HepG2 (cell line): ENCODE data around the gene PPM1M. TPM values are rescaled to one million over a fixed set of nuclear protein-coding genes. Genes with fewer than 3 reads are reported as not detected.
"Not testable (repeated sequence)": the region's sequence is repeated elsewhere in the genome, so short reads cannot be mapped to it uniquely, and the experiment has no call there.

Source experiments
- ATAC-seq: fragments of 200-7000 bp; cut with Tn5 transposase; 3 replicates; pipeline ENCODE4 v1.9.1; 2020; ENCODE audit warnings: mild to moderate bottlenecking, moderate library complexity
- BruUV-seq: library from RNA; stranded (reverse); fragments of 400-500 nt; replicated peaks from 2 replicates; lab custom pipeline; 2021; lab: Mats Ljungman, UMichigan
- CTCF ChIA-PET: fragments of 300-600 bp; formaldehyde crosslinking; extraction: SDS; loops from one replicate; lab custom pipeline; 2021; ENCODE audit warnings: low total read pairs, inconsistent platforms, low intra/inter-chr PET ratio; lab: Yijun Ruan, JAX
- POLR2A ChIA-PET: fragments of 350-600 bp; sonication (Branson Sonifier 250); formaldehyde crosslinking; loops from one replicate; lab custom pipeline; 2020; ENCODE audit warnings: antibody characterized with exemption, inconsistent platforms; lab: Yijun Ruan, JAX
- DNase-seq: peaks from one replicate; pipeline ENCODE4 v3.0.0-alpha.2; 2015; ENCODE audit warnings: low spot score
- FAIRE-seq: peaks from 3 replicates; lab custom pipeline; 2011; peaks lifted over from hg19 to GRCh38; lab: Jason Lieb, UNC
- H2AFZ ChIP-seq: one replicate; pipeline ENCODE4 v1.6.1; 2011; ENCODE audit warnings: low read length, inconsistent platforms
- H3K27ac ChIP-seq: fragments of 300-600 bp; 3 replicates; pipeline ENCODE4 v1.8.0; 2011; ENCODE audit warnings: mixed run types, mild to moderate bottlenecking, mixed read lengths, low read length, inconsistent platforms; ENCODE audit not compliant: insufficient read depth; ENCODE audit errors: extremely low read length
- H3K27me3 ChIP-seq, 2 experiments: fragments of 200-600 bp in 1 of 2; 2 replicates in 1 of 2; 3 replicates in 1 of 2; pipeline versions ENCODE4 v1.6.0 to v1.8.0; 2011; ENCODE audit warnings: low read length in 2 of 2, mild to moderate bottlenecking in 2 of 2, moderate library complexity in 2 of 2, inconsistent platforms in 1 of 2; ENCODE audit not compliant: insufficient read depth in 2 of 2, control insufficient read depth in 1 of 2
- H3K36me3 ChIP-seq, 2 experiments: fragments of 200-600 bp in 1 of 2; replicated peaks in 1 of 2; 2 replicates in 1 of 2; 3 replicates in 1 of 2; pipeline versions ENCODE4 v1.5.1 to v1.8.0; 2011; ENCODE audit warnings: low read length in 2 of 2, inconsistent platforms in 1 of 2; ENCODE audit not compliant: insufficient read depth in 2 of 2, control insufficient read depth in 1 of 2
- H3K4me1 ChIP-seq: 2 replicates; pipeline ENCODE4 v1.5.1; 2012; ENCODE audit warnings: low read length, inconsistent platforms; ENCODE audit not compliant: insufficient read depth
- H3K4me2 ChIP-seq: 2 replicates; pipeline ENCODE4 v1.6.0; 2011; ENCODE audit warnings: low read depth, low read length, inconsistent platforms
- H3K4me3 ChIP-seq, 3 experiments: fragments of 200-600 bp in 1 of 3; sonication (generic), shearing (Covaris generic) in 1 of 3; replicated peaks in 1 of 3; 2 replicates each; pipeline ENCODE4 v1.5.1; 2011 to 2016; ENCODE audit warnings: low read length in 3 of 3, inconsistent platforms in 2 of 3, low read depth in 2 of 3, mild to moderate bottlenecking in 2 of 3, control low read depth in 1 of 3, mixed read lengths in 1 of 3; ENCODE audit not compliant: insufficient read depth in 1 of 3
- H3K79me2 ChIP-seq: one replicate; pipeline ENCODE4 v1.6.1; 2011; ENCODE audit warnings: low read length, inconsistent platforms; ENCODE audit not compliant: insufficient read depth
- H3K9ac ChIP-seq: 2 replicates; pipeline ENCODE4 v1.6.0; 2011; ENCODE audit warnings: mild to moderate bottlenecking, low read depth, low read length, inconsistent platforms; ENCODE audit not compliant: insufficient read depth
- H3K9me3 ChIP-seq: 2 replicates; pipeline ENCODE4 v1.5.1; 2012; ENCODE audit warnings: mild to moderate bottlenecking, low read length
- H4K20me1 ChIP-seq: 2 replicates; pipeline ENCODE4 v1.6.0; 2011; ENCODE audit warnings: inconsistent platforms, mild to moderate bottlenecking, low read length, moderate library complexity; ENCODE audit not compliant: insufficient read depth
- ZBTB38 ChIP-seq: sonication (generic); formaldehyde crosslinking; IDR thresholded peaks from 2 replicates; pipeline ENCODE4 v1.5.1; 2020; ENCODE audit warnings: mild to moderate bottlenecking, missing genetic modification reagents
- ZMYM2 ChIP-seq: sonication (generic); formaldehyde crosslinking; IDR thresholded peaks from 2 replicates; pipeline ENCODE4 v1.8.0; 2022; ENCODE audit warnings: mild to moderate bottlenecking, missing genetic modification reagents
- ZNF136 ChIP-seq: sonication (generic); formaldehyde crosslinking; IDR thresholded peaks from 2 replicates; pipeline ENCODE4 v1.8.1; 2022; ENCODE audit warnings: low read depth, mild to moderate bottlenecking, moderate library complexity, missing genetic modification reagents
- ZNF75D ChIP-seq: sonication (generic); formaldehyde crosslinking; IDR thresholded peaks from 2 replicates; pipeline ENCODE4 v1.8.1; 2023; ENCODE audit warnings: missing genetic modification reagents, mild to moderate bottlenecking, borderline replicate concordance
- WGBS: methylation state at CpG from one replicate; pipeline ENCODE4 v1.1.6; 2017; ENCODE audit warnings: low lambda C conversion rate; 5-methylcytosine and 5-hydroxymethylcytosine counted together
- in situ Hi-C: cut with HindIII; loops from 2 replicates; pipeline ENCODE4 v1.10.0; 2017; ENCODE audit warnings: low pct_unique_long_range_greater_than_20kb; ENCODE audit not compliant: extremely low pct_ligation_motif_present
- intact Hi-C: fragments of 100-400 bp; cut with micrococcal nuclease; formaldehyde crosslinking; loops from one replicate; pipeline ENCODE4 v1.10.0; 2022; ENCODE audit not compliant: unreplicated experiment
- polyA plus RNA-seq, 8 experiments: library from polyadenylated mRNA; depleted of rRNA in 3 of 8; stranded (reverse) in 7 of 8; unstranded in 1 of 8; fragments of >200 nt; fragmentation: Illumina TruSeq in 4 of 8; extraction: Trizol in 4 of 8; gene quantifications; 2 replicates each; pipeline versions ENCODE4 v1.2.1 to v1.2.3, GENCODE V29; 2011 to 2016; ENCODE audit warnings: low read depth in 4 of 8, missing spikeins in 1 of 8, mixed read lengths in 1 of 8; ENCODE audit not compliant: insufficient read depth in 1 of 8
- total RNA-seq, 5 experiments: library from RNA; depleted of rRNA; stranded (reverse); fragments of >200 nt; fragmentation: Illumina TruSeq; extraction: Trizol; gene quantifications; 2 replicates each; pipeline ENCODE4 v1.2.3, GENCODE V29; 2016; ENCODE audit warnings: low read depth in 1 of 5
- TF ChIP-seq, protein P1 (sequence below): sonication (generic); formaldehyde crosslinking; conservative IDR thresholded peaks from 2 replicates; pipeline ENCODE4 v1.5.0; 2020; ENCODE audit warnings: missing genetic modification reagents
- TF ChIP-seq, protein P2 (sequence below): conservative IDR thresholded peaks from 2 replicates; pipeline ENCODE4 v1.6.1; 2018; ENCODE audit warnings: missing genetic modification reagents
- TF ChIP-seq, protein P3 (sequence below): sonication (generic); formaldehyde crosslinking; IDR thresholded peaks from 2 replicates; pipeline ENCODE4 v1.4.0; 2020; ENCODE audit warnings: missing genetic modification reagents

PPM1M gene
- total and polyA plus RNA-seq, 2 of the 13 experiments (the other 11 are each of a cell fraction or from before 2014, with no cell fraction given) = 2.5 to 5.9 TPM

- H3K27ac ChIP-seq, DNase-seq: not testable (repeated sequence)
Observed at GRCh38 chr3:52274781-52275180, 29.2 kb downstream of the PPM1M start.

DNA sequence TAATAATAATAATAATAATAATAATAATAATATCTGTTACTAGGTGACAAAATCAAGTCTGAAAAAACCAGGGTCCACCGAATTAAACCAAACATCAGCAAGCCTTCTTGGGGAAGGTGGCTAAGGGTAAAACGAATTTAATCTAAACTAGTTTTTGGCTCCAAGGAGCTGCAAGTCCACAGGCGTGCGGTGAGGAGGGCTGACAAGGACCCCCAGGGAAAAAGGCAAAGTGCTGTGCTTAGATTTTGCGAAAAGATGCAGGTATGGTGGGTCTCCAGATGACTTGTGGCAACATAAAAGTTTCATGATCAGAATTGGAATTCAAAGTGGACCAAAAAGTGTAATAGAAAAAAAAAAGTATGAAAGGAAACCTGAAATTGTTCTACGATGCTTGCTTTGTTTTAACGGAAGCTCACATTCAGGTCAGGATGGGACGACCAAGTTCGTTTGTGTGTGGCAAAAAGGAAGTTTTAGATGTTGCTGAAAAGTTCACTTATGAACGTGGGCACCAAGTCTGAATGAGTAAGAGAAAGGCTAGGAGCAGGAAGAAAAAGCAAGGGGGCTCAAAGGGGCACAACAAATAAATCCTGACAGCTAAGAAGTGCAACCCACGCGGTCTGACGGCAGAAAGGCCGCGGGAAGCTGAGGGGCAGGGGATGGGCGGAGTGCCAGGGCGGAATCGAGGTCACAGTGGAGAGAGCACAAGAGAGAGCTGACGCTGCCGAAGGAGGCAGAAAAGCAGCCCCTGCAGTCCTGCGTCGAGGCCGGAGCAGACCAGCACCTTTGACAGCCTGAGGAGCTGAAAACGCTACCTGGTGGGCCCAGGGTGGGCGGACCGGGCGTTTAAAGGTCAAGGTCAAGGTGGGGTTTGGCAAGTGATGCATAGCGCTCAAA, 31.8 kb downstream of the PPM1M start:
- ChIA-PET POLR2A (interaction anchor here (0.8 to 5.3 kb wide), 11 partner anchors 12 to 123 kb away, joined by 3 to 165 read pairs (median 11); partner anchors contain the start of genes GLYCTK, POC1A and TWF2), CTCF (no interaction called here)
- H3K9ac ChIP-seq = peak overlapping the region; percentile 99
- H3K4me2 ChIP-seq = peak overlapping the region; percentile 92
- peaks cover 72% of the 10 kb centered on the region for H3K4me1 ChIP-seq
- H4K20me1 ChIP-seq = peaks cover 51% of the 10 kb centered on the region
- H2AFZ ChIP-seq = no peak overlapping the region
- in situ Hi-C loops (no loop called here), intact Hi-C loops (no loop called here)
- ATAC-seq (peak; percentile 66), DNase-seq (peak; percentile 55), FAIRE-seq (peak; percentile 54)
- peaks cover 60% of the 10 kb centered on the region for H3K79me2 ChIP-seq
- BruUV-seq = no TSS peak
- H3K27me3 ChIP-seq = no peaks in the 10 kb centered on the region; a peak in 1 of 5 replicates
- H3K4me3 ChIP-seq = peak overlapping the region; percentile 77 to 99 (median 94)
- 3% methylated on average over 28 of the region's 28 CpGs for WGBS
- H3K36me3 ChIP-seq = peaks cover 3 to 10% of the 10 kb centered on the region in 2 experiments; a peak in 4 of 5 replicates
- H3K9me3 ChIP-seq = no peaks in the 10 kb centered on the region
- peak overlapping the region; percentile 95 for H3K27ac ChIP-seq
- TF ChIP-seq ZNF75D (CRISPR knock-in tag) = no peak
- TF ChIP-seq, protein P1, sequence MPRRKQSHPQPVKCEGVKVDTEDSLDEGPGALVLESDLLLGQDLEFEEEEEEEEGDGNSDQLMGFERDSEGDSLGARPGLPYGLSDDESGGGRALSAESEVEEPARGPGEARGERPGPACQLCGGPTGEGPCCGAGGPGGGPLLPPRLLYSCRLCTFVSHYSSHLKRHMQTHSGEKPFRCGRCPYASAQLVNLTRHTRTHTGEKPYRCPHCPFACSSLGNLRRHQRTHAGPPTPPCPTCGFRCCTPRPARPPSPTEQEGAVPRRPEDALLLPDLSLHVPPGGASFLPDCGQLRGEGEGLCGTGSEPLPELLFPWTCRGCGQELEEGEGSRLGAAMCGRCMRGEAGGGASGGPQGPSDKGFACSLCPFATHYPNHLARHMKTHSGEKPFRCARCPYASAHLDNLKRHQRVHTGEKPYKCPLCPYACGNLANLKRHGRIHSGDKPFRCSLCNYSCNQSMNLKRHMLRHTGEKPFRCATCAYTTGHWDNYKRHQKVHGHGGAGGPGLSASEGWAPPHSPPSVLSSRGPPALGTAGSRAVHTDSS (CRISPR knock-in tag) = no peak
- TF ChIP-seq, protein P2, sequence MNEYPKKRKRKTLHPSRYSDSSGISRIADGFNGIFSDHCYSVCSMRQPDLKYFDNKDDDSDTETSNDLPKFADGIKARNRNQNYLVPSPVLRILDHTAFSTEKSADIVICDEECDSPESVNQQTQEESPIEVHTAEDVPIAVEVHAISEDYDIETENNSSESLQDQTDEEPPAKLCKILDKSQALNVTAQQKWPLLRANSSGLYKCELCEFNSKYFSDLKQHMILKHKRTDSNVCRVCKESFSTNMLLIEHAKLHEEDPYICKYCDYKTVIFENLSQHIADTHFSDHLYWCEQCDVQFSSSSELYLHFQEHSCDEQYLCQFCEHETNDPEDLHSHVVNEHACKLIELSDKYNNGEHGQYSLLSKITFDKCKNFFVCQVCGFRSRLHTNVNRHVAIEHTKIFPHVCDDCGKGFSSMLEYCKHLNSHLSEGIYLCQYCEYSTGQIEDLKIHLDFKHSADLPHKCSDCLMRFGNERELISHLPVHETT (CRISPR knock-in tag) = no peak
- TF ChIP-seq, protein P3, sequence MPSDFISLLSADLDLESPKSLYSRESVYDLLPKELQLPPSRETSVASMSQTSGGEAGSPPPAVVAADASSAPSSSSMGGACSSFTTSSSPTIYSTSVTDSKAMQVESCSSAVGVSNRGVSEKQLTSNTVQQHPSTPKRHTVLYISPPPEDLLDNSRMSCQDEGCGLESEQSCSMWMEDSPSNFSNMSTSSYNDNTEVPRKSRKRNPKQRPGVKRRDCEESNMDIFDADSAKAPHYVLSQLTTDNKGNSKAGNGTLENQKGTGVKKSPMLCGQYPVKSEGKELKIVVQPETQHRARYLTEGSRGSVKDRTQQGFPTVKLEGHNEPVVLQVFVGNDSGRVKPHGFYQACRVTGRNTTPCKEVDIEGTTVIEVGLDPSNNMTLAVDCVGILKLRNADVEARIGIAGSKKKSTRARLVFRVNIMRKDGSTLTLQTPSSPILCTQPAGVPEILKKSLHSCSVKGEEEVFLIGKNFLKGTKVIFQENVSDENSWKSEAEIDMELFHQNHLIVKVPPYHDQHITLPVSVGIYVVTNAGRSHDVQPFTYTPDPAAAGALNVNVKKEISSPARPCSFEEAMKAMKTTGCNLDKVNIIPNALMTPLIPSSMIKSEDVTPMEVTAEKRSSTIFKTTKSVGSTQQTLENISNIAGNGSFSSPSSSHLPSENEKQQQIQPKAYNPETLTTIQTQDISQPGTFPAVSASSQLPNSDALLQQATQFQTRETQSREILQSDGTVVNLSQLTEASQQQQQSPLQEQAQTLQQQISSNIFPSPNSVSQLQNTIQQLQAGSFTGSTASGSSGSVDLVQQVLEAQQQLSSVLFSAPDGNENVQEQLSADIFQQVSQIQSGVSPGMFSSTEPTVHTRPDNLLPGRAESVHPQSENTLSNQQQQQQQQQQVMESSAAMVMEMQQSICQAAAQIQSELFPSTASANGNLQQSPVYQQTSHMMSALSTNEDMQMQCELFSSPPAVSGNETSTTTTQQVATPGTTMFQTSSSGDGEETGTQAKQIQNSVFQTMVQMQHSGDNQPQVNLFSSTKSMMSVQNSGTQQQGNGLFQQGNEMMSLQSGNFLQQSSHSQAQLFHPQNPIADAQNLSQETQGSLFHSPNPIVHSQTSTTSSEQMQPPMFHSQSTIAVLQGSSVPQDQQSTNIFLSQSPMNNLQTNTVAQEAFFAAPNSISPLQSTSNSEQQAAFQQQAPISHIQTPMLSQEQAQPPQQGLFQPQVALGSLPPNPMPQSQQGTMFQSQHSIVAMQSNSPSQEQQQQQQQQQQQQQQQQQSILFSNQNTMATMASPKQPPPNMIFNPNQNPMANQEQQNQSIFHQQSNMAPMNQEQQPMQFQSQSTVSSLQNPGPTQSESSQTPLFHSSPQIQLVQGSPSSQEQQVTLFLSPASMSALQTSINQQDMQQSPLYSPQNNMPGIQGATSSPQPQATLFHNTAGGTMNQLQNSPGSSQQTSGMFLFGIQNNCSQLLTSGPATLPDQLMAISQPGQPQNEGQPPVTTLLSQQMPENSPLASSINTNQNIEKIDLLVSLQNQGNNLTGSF = no peak
- TF ChIP-seq ZNF136 = no peak
- TF ChIP-seq ZMYM2 (CRISPR knock-in tag) = no peak

More at GRCh38 chr3:52274781-52275180, 29.2 kb downstream of the PPM1M start:
- H2AFZ ChIP-seq, CTCF ChIA-PET, intact Hi-C loops, BruUV-seq, H3K9me3 ChIP-seq, H3K4me3 ChIP-seq, POLR2A ChIA-PET, in situ Hi-C loops, ATAC-seq, FAIRE-seq, H3K9ac ChIP-seq, H3K27me3 ChIP-seq: not testable (repeated sequence)
- 94% methylated on average over 18 of the region's 18 CpGs for WGBS
- TF ChIP-seq ZBTB38 (CRISPR knock-in tag) = peak; percentile 36; the same call in 1 of the 2 replicates
- H3K4me2 ChIP-seq = 0 out of 2 replicates have a peak overlapping the region, but pooled peaks have one; percentile 5
- H3K36me3 ChIP-seq = peaks cover 5 to 30% of the 10 kb centered on the region in 2 experiments; a peak in 4 of 5 replicates
- H3K79me2 ChIP-seq = peaks cover 83% of the 10 kb centered on the region
- peaks cover 68% of the 10 kb centered on the region for H4K20me1 ChIP-seq
- H3K4me1 ChIP-seq = peaks cover 70% of the 10 kb centered on the region
